ENCODE results near the gene TNPO1.
"Not testable (repeated sequence)": the region's sequence is repeated elsewhere in the genome, so short reads cannot be mapped to it uniquely, and the experiment has no call there.

The TNPO1 gene

DNA sequence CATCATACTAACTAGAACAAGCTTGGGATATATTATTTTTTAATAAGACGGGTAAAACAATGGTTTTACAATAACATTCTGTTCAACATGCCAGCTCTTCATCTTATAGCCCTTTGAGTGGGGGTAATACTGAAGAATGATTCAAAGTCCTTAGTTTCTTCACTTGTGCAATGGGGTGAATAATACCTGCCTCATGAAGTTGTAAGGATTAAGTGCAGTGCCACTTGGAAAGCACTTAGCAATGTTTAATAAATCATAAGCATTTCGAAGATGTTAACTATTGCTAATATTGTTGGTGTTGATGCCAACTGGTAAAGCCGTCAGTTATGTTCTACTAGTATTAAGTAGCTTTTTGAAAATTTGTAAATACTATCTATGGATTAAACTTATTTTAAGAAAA is 38.0 kb downstream of the TNPO1 start:
- DNase-seq (ENCODE audit: low spot score), result no peak

- DNase-seq (ENCODE audit: low spot score), result no peak
Measured at GRCh38 chr5:72855821-72856220, 39.4 kb downstream of the TNPO1 start.

GRCh38 chr5:72857396-72857795 is 40.9 kb downstream of the TNPO1 start:
- DNase-seq (ENCODE audit: low spot score), result no peak

GRCh38 chr5:72859127-72859526 is 42.7 kb downstream of the TNPO1 start:
- no peak for DNase-seq (ENCODE audit: low spot score)

GRCh38 chr5:72860499-72860898 is 44.0 kb downstream of the TNPO1 start:
- DNase-seq (ENCODE audit: low spot score), result peak; percentile 20

DNA sequence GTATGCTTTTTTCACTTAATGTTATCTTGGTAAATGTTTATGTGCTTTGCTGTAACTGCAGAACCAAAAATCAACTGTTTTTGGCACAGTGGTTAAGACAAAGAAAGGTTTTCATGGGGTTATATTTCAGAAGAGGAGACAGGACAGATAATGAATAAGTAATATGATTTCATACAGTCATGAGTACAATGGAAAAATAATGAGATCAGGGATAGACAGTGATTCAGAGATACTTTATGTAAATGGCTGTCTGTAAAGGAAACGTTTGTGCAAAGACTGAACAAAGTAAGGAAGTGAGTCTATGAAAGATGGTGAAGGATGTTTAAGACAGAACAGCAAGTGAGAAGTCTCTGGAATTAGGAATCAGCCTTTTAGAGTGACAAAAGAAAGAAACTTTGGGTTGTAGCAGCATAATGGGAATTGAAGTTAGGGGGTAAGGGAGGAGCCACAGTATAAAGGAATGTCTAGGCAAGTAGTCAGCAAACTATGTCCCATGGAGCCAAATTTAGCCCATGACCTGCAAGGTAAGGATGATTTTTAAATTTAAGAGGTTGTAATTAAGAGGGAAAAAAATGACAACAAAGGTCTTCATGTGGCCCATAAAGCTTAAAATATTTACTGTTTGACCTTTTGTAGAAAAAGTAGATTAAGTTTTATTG is 55.0 kb downstream of the TNPO1 start:
- DNase-seq (ENCODE audit: low spot score), result no peak

GRCh38 chr5:72878854-72879253 is 62.4 kb downstream of the TNPO1 start:
- DNase-seq (ENCODE audit: low spot score), result no peak

DNA sequence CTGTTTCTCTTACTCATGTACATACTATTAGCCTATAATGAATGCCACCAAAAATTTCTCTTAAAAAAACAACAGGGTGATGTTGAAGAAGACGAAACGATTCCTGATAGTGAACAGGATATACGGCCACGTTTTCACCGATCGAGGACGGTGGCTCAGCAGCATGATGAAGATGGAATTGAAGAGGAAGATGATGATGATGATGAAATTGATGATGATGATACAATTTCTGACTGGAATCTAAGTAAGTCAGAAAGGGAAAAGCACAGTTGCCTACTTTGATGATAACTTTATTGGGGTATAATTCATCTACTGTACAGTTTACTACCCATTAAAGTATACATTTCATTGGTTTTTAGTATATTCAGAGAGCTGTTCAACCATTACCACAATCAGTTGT is 66.5 kb downstream of the TNPO1 start:
- no peak for DNase-seq (ENCODE audit: low spot score)

- no peak for DNase-seq (ENCODE audit: low spot score)
Measured at GRCh38 chr5:72883850-72884249, 67.4 kb downstream of the TNPO1 start.

DNA sequence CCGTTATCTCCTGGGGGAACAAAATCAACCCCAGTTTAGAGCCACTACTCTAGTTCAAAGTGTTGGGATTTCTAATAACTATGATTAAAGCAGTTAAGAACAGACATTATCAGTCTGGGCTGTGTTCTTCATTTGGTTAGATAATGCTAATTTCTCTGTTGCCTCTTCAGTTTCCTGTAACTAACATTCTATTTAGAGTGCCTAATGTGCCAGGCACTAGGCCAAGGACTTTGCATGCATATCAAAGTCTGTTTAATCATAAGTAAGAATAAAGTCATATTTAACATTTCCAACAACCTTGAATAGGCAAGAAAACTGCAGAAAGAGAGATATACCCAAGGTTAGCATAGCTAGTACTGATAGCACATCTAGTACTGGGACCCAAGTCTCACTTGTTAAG is 68.4 kb downstream of the TNPO1 start:
- no peak for DNase-seq (ENCODE audit: low spot score)

DNA sequence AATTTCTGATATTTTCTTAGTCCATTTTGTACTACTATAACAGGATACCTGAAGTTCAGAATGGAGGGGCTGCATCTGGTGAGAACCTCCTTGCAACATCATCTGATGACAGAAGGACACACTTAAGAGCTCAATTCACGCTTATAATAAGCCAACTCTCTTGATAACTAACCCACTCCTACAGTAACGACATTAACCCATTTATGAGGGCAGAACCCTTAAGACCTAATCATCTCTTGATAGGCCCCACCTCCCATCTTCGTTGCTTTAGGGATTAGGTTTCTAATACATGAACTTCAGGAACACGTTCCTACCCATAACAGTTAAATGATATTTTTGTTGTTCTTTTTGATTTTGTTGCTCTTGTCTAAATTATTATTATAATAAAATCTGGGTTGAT is 69.4 kb downstream of the TNPO1 start:
- DNase-seq (ENCODE audit: low spot score), result no peak

DNA sequence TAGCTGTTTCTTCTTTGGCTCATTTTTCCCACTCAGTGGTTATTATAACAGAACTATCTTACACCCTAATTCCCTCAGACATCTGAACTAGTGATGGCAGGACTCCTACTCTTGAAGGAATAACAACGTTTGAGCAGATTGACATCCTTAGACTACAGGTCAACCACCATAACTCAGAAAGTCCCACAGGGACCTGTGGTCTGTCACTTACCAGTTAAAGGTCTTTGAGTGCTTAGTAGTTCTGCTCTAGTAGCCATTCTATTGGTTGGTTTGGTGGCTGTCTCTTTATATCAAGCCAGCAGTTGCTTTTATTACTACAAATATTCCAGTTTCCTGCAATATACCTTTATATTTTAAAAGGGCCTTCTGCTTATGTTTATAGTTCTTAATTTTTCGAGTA is 72.1 kb downstream of the TNPO1 start:
- DNase-seq (ENCODE audit: low spot score), result no peak

DNA sequence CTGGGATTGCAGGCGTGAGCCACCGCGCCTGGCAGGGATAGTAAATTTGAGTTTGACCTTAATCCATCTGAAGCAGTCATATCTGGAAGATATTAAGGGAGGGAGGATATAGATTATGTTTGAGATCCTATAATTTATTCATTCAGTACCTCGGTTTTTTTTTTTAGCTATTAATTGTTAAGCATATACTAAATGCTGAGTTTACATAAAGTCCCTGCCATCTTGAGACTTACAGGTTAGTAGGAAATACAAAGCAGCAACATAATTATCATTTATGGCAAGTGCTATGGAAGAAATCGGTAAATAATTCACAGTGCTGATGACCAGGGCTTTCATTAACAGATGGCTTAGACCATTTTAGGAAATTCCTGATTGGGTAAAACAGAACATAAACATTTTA is 72.9 kb downstream of the TNPO1 start:
- no peak for DNase-seq (ENCODE audit: low spot score)

GRCh38 chr5:72892846-72893245 is 76.4 kb downstream of the TNPO1 start:
- DNase-seq (ENCODE audit: low spot score), result no peak

GRCh38 chr5:72895758-72896157 is 79.3 kb downstream of the TNPO1 start:
- no peak for DNase-seq (ENCODE audit: low spot score)

DNA sequence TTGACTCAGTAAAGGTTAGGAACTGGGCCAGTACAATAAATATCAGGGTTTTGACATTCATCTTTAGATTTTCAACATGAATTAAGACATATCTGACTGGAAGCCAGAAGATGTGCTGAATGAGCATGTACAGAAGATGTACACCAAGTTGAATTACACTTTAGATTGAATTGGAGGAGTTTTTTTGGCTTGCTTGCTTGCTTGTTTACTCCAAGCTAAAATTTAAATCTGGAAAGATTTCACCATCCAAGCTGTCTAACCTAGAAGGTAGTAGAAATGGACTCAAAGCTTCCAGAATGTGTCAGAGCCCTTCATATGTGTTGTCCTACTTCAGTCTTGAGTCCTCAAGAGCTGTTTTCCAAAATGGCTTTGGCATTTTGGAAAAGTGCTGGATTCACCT is 90.3 kb downstream of the TNPO1 start:
- DNase-seq (ENCODE audit: low spot score), result no peak

DNA sequence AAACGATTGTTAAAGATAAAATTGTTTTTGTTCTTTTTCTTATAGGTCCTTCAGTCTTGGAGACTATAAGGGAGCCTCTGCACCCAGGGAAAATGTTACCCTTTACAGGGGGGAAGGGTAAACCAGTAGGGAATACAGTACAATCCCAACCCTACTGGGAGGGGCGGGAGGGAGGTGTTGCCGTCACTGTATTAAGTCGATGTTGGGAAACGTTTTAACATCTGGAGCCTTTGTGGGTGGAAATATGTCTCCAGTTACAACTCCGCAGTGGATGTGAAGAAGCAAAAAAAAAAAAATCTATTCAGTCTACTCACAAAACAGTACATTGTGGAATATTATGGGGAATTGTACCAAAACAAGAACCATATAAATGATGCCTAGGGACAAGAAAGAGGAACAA is 92.2 kb downstream of the TNPO1 start:
- no peak for DNase-seq (ENCODE audit: low spot score)

DNA sequence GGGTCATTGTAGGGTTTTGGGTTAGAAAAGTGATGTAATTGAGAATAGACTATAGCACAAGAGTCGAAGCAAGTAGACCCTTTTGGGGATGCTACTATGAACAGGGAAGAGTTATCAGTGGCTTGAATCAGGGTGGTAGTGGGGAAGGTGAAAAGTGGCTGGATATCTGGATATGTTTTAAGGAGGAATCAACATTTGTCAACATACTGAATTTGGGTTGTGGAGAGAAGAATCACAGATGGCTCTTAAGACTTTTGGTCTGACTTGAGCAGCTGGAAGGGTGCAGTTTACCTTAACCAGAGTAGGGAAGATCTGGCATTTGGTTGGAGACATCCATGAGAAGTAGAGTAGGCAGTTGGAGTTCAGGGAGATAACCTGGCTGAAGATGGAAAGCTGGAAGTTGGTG is 100.9 kb downstream of the TNPO1 start:
- DNase-seq (ENCODE audit: low spot score), result no peak

DNA sequence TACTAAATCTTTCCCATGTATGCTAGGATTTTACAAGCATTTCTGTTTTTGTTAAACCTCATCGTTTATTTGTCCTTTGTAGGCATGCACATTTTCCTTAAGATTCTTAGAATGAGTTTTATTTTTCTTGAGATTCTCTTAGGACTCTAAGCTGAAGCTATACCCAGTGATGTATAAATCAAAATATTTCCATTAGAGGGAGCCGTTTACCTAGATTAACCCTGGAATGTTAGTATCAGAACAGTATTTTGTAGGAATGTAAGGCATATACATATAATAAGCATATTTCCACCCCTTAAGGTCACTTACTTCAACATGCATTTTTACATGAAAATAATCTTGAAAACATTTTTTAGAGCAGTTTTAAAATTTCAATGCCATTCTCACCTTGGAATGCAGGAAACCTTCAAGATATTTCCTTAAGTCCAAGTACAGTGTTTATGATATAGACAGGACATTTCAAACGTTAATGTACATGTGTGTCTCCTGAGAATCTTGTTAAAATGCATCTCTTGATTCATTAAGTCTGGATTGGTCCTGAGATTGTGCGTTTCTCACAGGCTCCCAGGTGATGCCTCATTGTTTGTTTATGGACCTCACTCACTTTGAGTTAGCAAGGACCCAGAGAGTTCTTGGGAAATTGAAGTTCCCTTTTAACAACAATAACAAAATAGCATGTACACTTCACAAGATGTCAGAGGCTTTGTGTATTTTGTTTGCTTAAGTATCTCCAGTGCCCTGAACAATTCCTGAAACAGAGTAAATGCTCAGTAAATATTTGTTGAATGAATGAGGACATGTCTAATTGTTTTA is 104.4 kb downstream of the TNPO1 start:
- DNase-seq (ENCODE audit: low spot score), result no peak

GRCh38 chr5:72921886-72922285 is 105.4 kb downstream of the TNPO1 start:
- DNase-seq (ENCODE audit: low spot score), result no peak

GRCh38 chr5:72922422-72922821 is 106.0 kb downstream of the TNPO1 start:
- DNase-seq (ENCODE audit: low spot score), result no peak

DNA sequence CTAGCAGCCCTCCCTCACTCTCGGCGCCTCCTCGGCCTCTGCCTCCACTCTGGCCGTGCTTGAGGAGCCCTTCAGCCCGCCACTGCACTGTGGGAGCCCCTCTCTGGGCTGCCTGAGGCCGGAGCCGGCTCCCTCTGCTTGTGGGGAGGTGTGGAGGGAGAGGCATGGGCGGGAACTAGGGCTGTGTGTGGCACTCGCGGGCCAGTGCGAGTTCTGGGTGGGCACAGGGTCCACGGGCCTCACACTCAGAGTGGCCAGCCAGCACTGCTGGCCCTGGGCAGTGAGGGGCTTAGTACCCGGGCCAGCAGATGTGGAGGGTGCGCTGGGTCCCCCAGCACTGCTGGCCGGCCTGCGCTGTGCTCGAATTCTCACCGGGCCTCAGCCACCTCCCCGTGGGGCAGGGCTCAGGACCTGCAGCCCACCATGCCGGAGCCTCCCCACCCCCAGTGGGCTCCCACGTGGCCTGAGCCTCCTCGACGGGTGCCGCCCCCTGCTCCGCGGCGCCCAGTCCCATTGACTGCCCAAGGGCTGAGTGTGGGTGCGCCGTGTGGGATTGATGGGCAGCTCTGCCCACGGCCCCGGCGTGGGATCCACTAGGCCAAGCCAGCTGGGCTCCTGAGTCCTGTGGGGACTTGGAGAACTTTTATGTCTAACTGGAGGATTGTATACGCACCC is 109.0 kb downstream of the TNPO1 start:
- no peak for DNase-seq (ENCODE audit: low spot score)

DNA sequence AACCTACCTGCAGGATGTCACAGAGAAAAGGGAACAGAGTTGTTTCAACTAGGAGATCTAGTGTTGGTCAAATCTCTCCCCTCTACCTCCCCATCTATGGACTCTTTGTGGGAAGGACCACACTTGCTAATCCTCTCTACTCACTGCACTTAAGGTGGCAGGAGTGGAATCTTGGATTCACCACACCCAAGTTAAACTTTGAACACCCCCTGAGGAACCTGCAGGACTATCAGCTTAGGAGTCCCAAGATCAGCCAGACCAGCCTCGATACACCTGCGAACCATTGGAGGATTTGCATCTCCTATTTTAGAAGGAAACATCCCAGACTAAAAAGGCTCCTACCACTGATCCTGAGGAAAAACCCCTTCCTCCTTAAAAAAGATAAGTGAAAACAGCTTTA is 116.2 kb downstream of the TNPO1 start:
- DNase-seq (ENCODE audit: low spot score), result not testable (repeated sequence)

All from AG08396 (cell line).